Activated CD8-positive, alpha-beta T cell treated with anti-CD3 and anti-CD28 coated beads for 36 hours (primary cell): ENCODE measurements around the gene KIF13A. TPM values are rescaled to one million over a fixed set of nuclear protein-coding genes. Genes with fewer than 3 reads are reported as not detected.
"Not testable (repeated sequence)": the region's sequence is repeated elsewhere in the genome, so short reads cannot be mapped to it uniquely, and the experiment has no call there.

Experiments used
- ATAC-seq: fragments of 200-7000 bp; cut with Tn5 transposase; one replicate; pipeline ENCODE4 v1.10.0; 2021; ENCODE audit warnings: mild to moderate bottlenecking, moderate library complexity
- CTCF ChIA-PET: fragments of 350-600 bp; sonication (Branson Sonifier 250); formaldehyde crosslinking; loops from one replicate; lab custom pipeline; 2021; ENCODE audit warnings: antibody characterized with exemption; lab: Charles Lee
- POLR2A ChIA-PET: fragments of 350-600 bp; sonication (Branson Sonifier 250); formaldehyde crosslinking; loops from one replicate; lab custom pipeline; 2021; ENCODE audit warnings: antibody characterized with exemption; lab: Charles Lee
- DNase-seq: peaks from one replicate; pipeline ENCODE4 v3.0.0-alpha.2; 2020
- H3K27ac Mint-ChIP-seq: one replicate; pipeline ENCODE4 v1.8.0; 2021; ENCODE audit warnings: mild to moderate bottlenecking, mixed read lengths
- H3K27me3 Mint-ChIP-seq: one replicate; pipeline ENCODE4 v1.8.0; 2021; ENCODE audit warnings: mixed read lengths
- H3K36me3 Mint-ChIP-seq: one replicate; pipeline ENCODE4 v1.8.0; 2021; ENCODE audit warnings: low read depth, mixed read lengths
- H3K4me1 Mint-ChIP-seq: one replicate; pipeline ENCODE4 v1.8.0; 2021; ENCODE audit warnings: low read depth, mixed read lengths
- H3K4me3 Mint-ChIP-seq: one replicate; pipeline ENCODE4 v1.8.0; 2021; ENCODE audit warnings: mild to moderate bottlenecking, moderate library complexity, mixed read lengths
- H3K9me3 Mint-ChIP-seq: one replicate; pipeline ENCODE4 v1.8.0; 2021; ENCODE audit warnings: mixed read lengths
- CTCF ChIP-seq: fragments of 200-600 bp; IDR thresholded peaks from one replicate; pipeline ENCODE4 v1.8.0; 2022; ENCODE audit warnings: antibody characterized with exemption, mild to moderate bottlenecking
- intact Hi-C: fragments of 100-400 bp; cut with micrococcal nuclease; formaldehyde crosslinking; loops from one replicate; pipeline ENCODE4 v1.10.0; 2022
- total RNA-seq, 2 experiments: library from RNA; stranded (reverse); gene quantifications; one replicate each; pipeline ENCODE4 v1.2.3, GENCODE V29; 2021

Gene KIF13A
- total RNA-seq, 2 experiments from 2014 or later: not detected

DNA sequence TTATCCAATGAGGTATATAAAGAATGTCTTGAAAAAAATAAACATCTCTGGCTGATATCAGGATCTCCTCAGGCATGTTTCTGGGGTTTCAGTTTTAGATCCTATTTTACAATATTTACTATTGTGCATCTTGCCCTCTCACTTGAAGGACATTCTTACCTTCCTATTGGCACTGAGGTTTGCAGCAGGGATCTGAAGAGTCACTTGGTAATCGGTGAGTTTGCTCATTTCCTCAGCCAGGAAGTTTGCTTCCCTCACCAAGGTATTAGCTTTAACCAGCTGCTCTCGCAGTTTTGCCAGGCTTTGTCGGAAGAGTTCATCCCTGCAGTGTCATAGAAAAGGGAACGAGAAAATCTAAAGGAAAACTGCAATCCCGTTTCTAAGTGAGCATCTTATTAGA is 178.8 kb downstream of the KIF13A start:
- H3K9me3 Mint-ChIP-seq: peaks cover 5% of the 10 kb centered on the region
- CTCF ChIA-PET: no interaction called here
- no peak overlapping the region for H3K27ac Mint-ChIP-seq
- ATAC-seq: no peak
- H3K4me3 Mint-ChIP-seq: no peak overlapping the region
- no peaks in the 10 kb centered on the region for H3K36me3 Mint-ChIP-seq
- intact Hi-C loops: loop anchor here (10.0 kb wide), 1 partner anchor 104 kb away; the partner anchor contains the start of gene NUP153
- DNase-seq: no peak
- POLR2A ChIA-PET: no interaction called here
- no peaks in the 10 kb centered on the region for H3K4me1 Mint-ChIP-seq
- peaks cover 13% of the 10 kb centered on the region for H3K27me3 Mint-ChIP-seq
- TF ChIP-seq CTCF: no peak

GRCh38 chr6:17807431-17807830 is 180.0 kb downstream of the KIF13A start:
- H3K4me1 Mint-ChIP-seq, H3K9me3 Mint-ChIP-seq, H3K4me3 Mint-ChIP-seq, CTCF ChIA-PET, POLR2A ChIA-PET, H3K27ac Mint-ChIP-seq, DNase-seq, ATAC-seq, H3K36me3 Mint-ChIP-seq: not testable (repeated sequence)
- peaks cover 11% of the 10 kb centered on the region for H3K27me3 Mint-ChIP-seq
- intact Hi-C loops: loop anchor here (10.0 kb wide), 1 partner anchor 103 kb away; the partner anchor contains the start of gene NUP153

GRCh38 chr6:17803409-17803808 is 184.0 kb downstream of the KIF13A start:
- H3K36me3 Mint-ChIP-seq: no peaks in the 10 kb centered on the region
- H3K27me3 Mint-ChIP-seq: peaks cover 8% of the 10 kb centered on the region
- no peaks in the 10 kb centered on the region for H3K4me1 Mint-ChIP-seq
- ATAC-seq (no peak), DNase-seq (no peak)
- TF ChIP-seq CTCF: no peak
- POLR2A ChIA-PET: no interaction called here
- no peak overlapping the region for H3K4me3 Mint-ChIP-seq
- no peak overlapping the region for H3K27ac Mint-ChIP-seq
- CTCF ChIA-PET: interaction anchor here (0.7 to 3.3 kb wide), 35 partner anchors 10 to 642 kb away, joined by 3 to 21 read pairs (median 5); partner anchors contain the start of gene NUP153
- intact Hi-C loops: loop anchor here (10.0 kb wide), 1 partner anchor 99 kb away; the partner anchor contains the start of gene NUP153
- peaks cover 5% of the 10 kb centered on the region for H3K9me3 Mint-ChIP-seq

GRCh38 chr6:17798477-17799154 is 188.8 kb downstream of the KIF13A start:
- Mint-ChIP-seq H3K27me3 (peaks cover 6% of the 10 kb centered on the region), H3K9me3 (no peaks in the 10 kb centered on the region), H3K4me3 (no peak overlapping the region), H3K27ac (no peak overlapping the region), H3K36me3 (no peaks in the 10 kb centered on the region), H3K4me1 (no peaks in the 10 kb centered on the region)
- DNase-seq: no peak
- POLR2A ChIA-PET: no interaction called here
- CTCF ChIA-PET: no interaction called here
- ATAC-seq: no peak
- intact Hi-C loops: no loop called here
- no peak for TF ChIP-seq CTCF

GRCh38 chr6:17790489-17790888 is 196.9 kb downstream of the KIF13A start:
- Mint-ChIP-seq H3K36me3 (no peaks in the 10 kb centered on the region), H3K4me3 (no peak overlapping the region), H3K9me3 (no peaks in the 10 kb centered on the region), H3K4me1 (no peaks in the 10 kb centered on the region), H3K27me3 (peaks cover 4% of the 10 kb centered on the region), H3K27ac (no peak overlapping the region)
- no peak for DNase-seq
- ChIA-PET CTCF (interaction anchor here (2.5 kb wide), 1 partner anchor 13 kb away, joined by 14 read pairs; no protein-coding TSS in a partner anchor), POLR2A (interaction anchor here (1.1 kb wide), 1 partner anchor 17 kb away, joined by 3 read pairs; no protein-coding TSS in a partner anchor)
- intact Hi-C loops: no loop called here
- no peak for TF ChIP-seq CTCF
- ATAC-seq: no peak
